ENCODE results near the gene HOXB13. TPM values are rescaled to one million over a fixed set of nuclear protein-coding genes. Genes with fewer than 3 reads are reported as not detected.

HOXB13 gene
- total RNA-seq, 1 donor from 2014 or later, result not detected

GRCh38 chr17:48745381-48746275 lies 17.1 kb upstream of the HOXB13 start:
- TF ChIP-seq CTCF (IDR thresholded peaks at IDR 0.05; ENCODE audit: insufficient read depth, low read length, poor library complexity, severe bottlenecking), result no peak
- H3K4me3 ChIP-seq (ENCODE audit: low read depth, low read length), result no peak overlapping the region

GRCh38 chr17:48740537-48740936 lies 12.0 kb upstream of the HOXB13 start:
- TF ChIP-seq CTCF (IDR thresholded peaks at IDR 0.05; ENCODE audit: insufficient read depth, low read length, poor library complexity, severe bottlenecking), result no peak
- H3K27me3 ChIP-seq (ENCODE audit: control insufficient read depth, insufficient read depth, low read length), result peaks cover 90% of the 10 kb centered on the region
- H3K36me3 ChIP-seq (ENCODE audit: control insufficient read depth, insufficient read depth, low read length), result no peaks in the 10 kb centered on the region
- no peak for DNase-seq (ENCODE audit: low read depth)
- H3K4me3 ChIP-seq (ENCODE audit: low read depth, low read length), result no peak overlapping the region

More at GRCh38 chr17:48745381-48746275, 17.1 kb upstream of the HOXB13 start:
- DNase-seq (ENCODE audit: low read depth), result no peak
- H3K27me3 ChIP-seq (ENCODE audit: control insufficient read depth, insufficient read depth, low read length), result peaks cover 89% of the 10 kb centered on the region
- H3K36me3 ChIP-seq (ENCODE audit: control insufficient read depth, insufficient read depth, low read length), result no peaks in the 10 kb centered on the region

GRCh38 chr17:48738803-48739526 lies 10.4 kb upstream of the HOXB13 start:
- Histone ChIP-seq H3K4me3 (ENCODE audit: low read depth, low read length) (no peak overlapping the region), H3K27me3 (ENCODE audit: control insufficient read depth, insufficient read depth, low read length) (peaks cover 90% of the 10 kb centered on the region), H3K36me3 (ENCODE audit: control insufficient read depth, insufficient read depth, low read length) (no peaks in the 10 kb centered on the region)
- no peak for DNase-seq (ENCODE audit: low read depth)
- TF ChIP-seq CTCF (IDR thresholded peaks at IDR 0.05; ENCODE audit: insufficient read depth, low read length, poor library complexity, severe bottlenecking), result no peak

GRCh38 chr17:48738424-48738802 lies 9.9 kb upstream of the HOXB13 start:
- no peak for TF ChIP-seq CTCF (IDR thresholded peaks at IDR 0.05; ENCODE audit: insufficient read depth, low read length, poor library complexity, severe bottlenecking)
- Histone ChIP-seq H3K27me3 (ENCODE audit: control insufficient read depth, insufficient read depth, low read length) (peaks cover 90% of the 10 kb centered on the region), H3K36me3 (ENCODE audit: control insufficient read depth, insufficient read depth, low read length) (no peaks in the 10 kb centered on the region)

GRCh38 chr17:48737330-48738043 lies 8.9 kb upstream of the HOXB13 start:
- TF ChIP-seq CTCF (IDR thresholded peaks at IDR 0.05; ENCODE audit: insufficient read depth, low read length, poor library complexity, severe bottlenecking), result no peak
- Histone ChIP-seq H3K36me3 (ENCODE audit: control insufficient read depth, insufficient read depth, low read length) (no peaks in the 10 kb centered on the region), H3K27me3 (ENCODE audit: control insufficient read depth, insufficient read depth, low read length) (peaks cover 90% of the 10 kb centered on the region), H3K4me3 (ENCODE audit: low read depth, low read length) (no peak overlapping the region)
- DNase-seq (ENCODE audit: low read depth), result no peak

More at GRCh38 chr17:48738424-48738802, 9.9 kb upstream of the HOXB13 start:
- no peak overlapping the region for H3K4me3 ChIP-seq (ENCODE audit: low read depth, low read length)
- DNase-seq (ENCODE audit: low read depth), result no peak

Data from kidney epithelial cell (primary cell).